Keratinocyte (primary cell): ENCODE results near the gene ROR1.

ENCODE experiments used
- CTCF ChIP-seq, 3 experiments: IDR thresholded peaks in 1 of 3; conservative IDR thresholded peaks in 1 of 3; optimal IDR thresholded peaks in 1 of 3; 2 replicates in 2 of 3; 3 replicates in 1 of 3; pipeline versions ENCODE3 to v1.5.1; 2011; ENCODE audit warnings: low read length in 3 of 3, mild to moderate bottlenecking in 3 of 3, moderate library complexity in 2 of 3, control low read depth in 1 of 3, inconsistent platforms in 1 of 3; ENCODE audit not compliant: insufficient read depth in 2 of 3; ENCODE audit errors: extremely low read depth in 1 of 3
- EZH2 ChIP-seq: IDR thresholded peaks from one replicate; pipeline ENCODE4 v1.6.1; 2012; ENCODE audit warnings: inconsistent platforms, mild to moderate bottlenecking, low read length, moderate library complexity

GRCh38 chr1:63861052-63861691 is 87.4 kb downstream of the ROR1 start:
- TF ChIP-seq CTCF (optimal IDR thresholded peaks at IDR 0.05 in 1 of 3, IDR thresholded peaks at IDR 0.05 in 1 of 3, conservative IDR thresholded peaks at IDR 0.05 in 1 of 3; ENCODE audit: extremely low read depth in 1 of 3, insufficient read depth in 2 of 3, low read length in 3 of 3) (no peak), EZH2 (no peak)
